Activated CD8-positive, alpha-beta T cell treated with anti-CD3 and anti-CD28 coated beads for 36 hours (primary cell): ENCODE data around the gene NFIA. TPM values are rescaled to one million over a fixed set of nuclear protein-coding genes. Genes with fewer than 3 reads are reported as not detected.

Experiments
- ATAC-seq: fragments of 200-7000 bp; cut with Tn5 transposase; one replicate; pipeline ENCODE4 v1.10.0; 2021; ENCODE audit warnings: mild to moderate bottlenecking, moderate library complexity
- CTCF ChIA-PET: fragments of 350-600 bp; sonication (Branson Sonifier 250); formaldehyde crosslinking; loops from one replicate; lab custom pipeline; 2021; ENCODE audit warnings: antibody characterized with exemption; lab: Charles Lee
- POLR2A ChIA-PET: fragments of 350-600 bp; sonication (Branson Sonifier 250); formaldehyde crosslinking; loops from one replicate; lab custom pipeline; 2021; ENCODE audit warnings: antibody characterized with exemption; lab: Charles Lee
- DNase-seq: peaks from one replicate; pipeline ENCODE4 v3.0.0-alpha.2; 2020
- H3K27ac Mint-ChIP-seq: one replicate; pipeline ENCODE4 v1.8.0; 2021; ENCODE audit warnings: mild to moderate bottlenecking, mixed read lengths
- H3K27me3 Mint-ChIP-seq: one replicate; pipeline ENCODE4 v1.8.0; 2021; ENCODE audit warnings: mixed read lengths
- H3K36me3 Mint-ChIP-seq: one replicate; pipeline ENCODE4 v1.8.0; 2021; ENCODE audit warnings: low read depth, mixed read lengths
- H3K4me1 Mint-ChIP-seq: one replicate; pipeline ENCODE4 v1.8.0; 2021; ENCODE audit warnings: low read depth, mixed read lengths
- H3K4me3 Mint-ChIP-seq: one replicate; pipeline ENCODE4 v1.8.0; 2021; ENCODE audit warnings: mild to moderate bottlenecking, moderate library complexity, mixed read lengths
- H3K9me3 Mint-ChIP-seq: one replicate; pipeline ENCODE4 v1.8.0; 2021; ENCODE audit warnings: mixed read lengths
- intact Hi-C: fragments of 100-400 bp; cut with micrococcal nuclease; formaldehyde crosslinking; loops from one replicate; pipeline ENCODE4 v1.10.0; 2022
- total RNA-seq, 2 experiments: library from RNA; stranded (reverse); gene quantifications; one replicate each; pipeline ENCODE4 v1.2.3, GENCODE V29; 2021
- TF ChIP-seq, protein P1 (sequence below): fragments of 200-600 bp; IDR thresholded peaks from one replicate; pipeline ENCODE4 v1.8.0; 2022; ENCODE audit warnings: antibody characterized with exemption, mild to moderate bottlenecking

NFIA gene
- total RNA-seq, 2 experiments from 2014 or later, result 1.9 to 2.4 TPM

DNA sequence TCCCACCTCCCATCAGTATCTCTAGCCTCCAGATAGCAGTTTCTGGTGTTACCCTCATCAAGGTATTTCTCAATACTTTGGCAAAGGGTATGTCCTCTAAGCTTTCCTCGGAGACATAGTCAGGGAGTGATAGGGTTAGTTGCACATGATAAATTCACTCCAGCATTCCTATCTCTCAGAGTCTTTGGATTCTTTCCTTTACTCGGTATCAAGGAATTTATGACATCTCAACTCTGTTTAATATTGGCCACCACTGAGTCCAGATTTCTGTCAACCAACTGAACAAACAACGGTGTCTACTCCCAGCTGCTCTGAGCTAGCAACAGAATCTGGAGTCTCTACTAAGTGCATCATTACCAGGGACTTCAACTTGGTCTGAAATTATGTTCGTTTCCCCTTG, 409.1 kb downstream of the NFIA start:
- no peaks in the 10 kb centered on the region for H3K27me3 Mint-ChIP-seq
- H3K36me3 Mint-ChIP-seq, result no peaks in the 10 kb centered on the region
- H3K4me3 Mint-ChIP-seq, result no peak overlapping the region
- POLR2A ChIA-PET, result interaction anchor here (0.8 kb wide), 1 partner anchor 11 kb away, joined by 4 read pairs; no protein-coding TSS in a partner anchor
- no peak for DNase-seq
- CTCF ChIA-PET, result interaction anchor here (0.8 kb wide), 1 partner anchor 97 kb away, joined by 3 read pairs; no protein-coding TSS in a partner anchor
- H3K27ac Mint-ChIP-seq, result no peak overlapping the region
- intact Hi-C loops, result no loop called here
- TF ChIP-seq, protein P1, sequence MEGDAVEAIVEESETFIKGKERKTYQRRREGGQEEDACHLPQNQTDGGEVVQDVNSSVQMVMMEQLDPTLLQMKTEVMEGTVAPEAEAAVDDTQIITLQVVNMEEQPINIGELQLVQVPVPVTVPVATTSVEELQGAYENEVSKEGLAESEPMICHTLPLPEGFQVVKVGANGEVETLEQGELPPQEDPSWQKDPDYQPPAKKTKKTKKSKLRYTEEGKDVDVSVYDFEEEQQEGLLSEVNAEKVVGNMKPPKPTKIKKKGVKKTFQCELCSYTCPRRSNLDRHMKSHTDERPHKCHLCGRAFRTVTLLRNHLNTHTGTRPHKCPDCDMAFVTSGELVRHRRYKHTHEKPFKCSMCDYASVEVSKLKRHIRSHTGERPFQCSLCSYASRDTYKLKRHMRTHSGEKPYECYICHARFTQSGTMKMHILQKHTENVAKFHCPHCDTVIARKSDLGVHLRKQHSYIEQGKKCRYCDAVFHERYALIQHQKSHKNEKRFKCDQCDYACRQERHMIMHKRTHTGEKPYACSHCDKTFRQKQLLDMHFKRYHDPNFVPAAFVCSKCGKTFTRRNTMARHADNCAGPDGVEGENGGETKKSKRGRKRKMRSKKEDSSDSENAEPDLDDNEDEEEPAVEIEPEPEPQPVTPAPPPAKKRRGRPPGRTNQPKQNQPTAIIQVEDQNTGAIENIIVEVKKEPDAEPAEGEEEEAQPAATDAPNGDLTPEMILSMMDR, result no peak
- no peaks in the 10 kb centered on the region for H3K9me3 Mint-ChIP-seq
- no peak for ATAC-seq
- no peaks in the 10 kb centered on the region for H3K4me1 Mint-ChIP-seq

DNA sequence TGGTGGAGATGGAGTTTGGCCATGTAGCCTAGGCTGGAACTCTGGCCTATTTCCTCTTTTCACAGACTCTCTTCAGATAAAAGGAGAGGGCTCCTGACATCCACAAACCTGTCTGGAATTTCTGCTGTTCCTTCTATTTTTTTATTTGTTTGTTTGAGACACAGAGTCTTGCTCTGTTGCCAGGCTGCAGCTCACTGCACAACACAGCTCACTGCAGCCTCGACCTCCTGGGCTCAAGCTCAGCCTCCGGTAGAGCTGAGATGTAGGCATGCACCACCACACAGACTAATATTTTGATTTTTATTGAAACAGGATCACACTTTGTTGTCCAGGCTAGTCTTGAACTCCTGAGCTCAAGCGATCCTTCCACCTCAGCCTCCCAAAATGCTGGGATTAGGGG, 411.6 kb downstream of the NFIA start:
- H3K27ac Mint-ChIP-seq, result no peak overlapping the region
- H3K4me3 Mint-ChIP-seq, result no peak overlapping the region
- intact Hi-C loops, result no loop called here

DNA sequence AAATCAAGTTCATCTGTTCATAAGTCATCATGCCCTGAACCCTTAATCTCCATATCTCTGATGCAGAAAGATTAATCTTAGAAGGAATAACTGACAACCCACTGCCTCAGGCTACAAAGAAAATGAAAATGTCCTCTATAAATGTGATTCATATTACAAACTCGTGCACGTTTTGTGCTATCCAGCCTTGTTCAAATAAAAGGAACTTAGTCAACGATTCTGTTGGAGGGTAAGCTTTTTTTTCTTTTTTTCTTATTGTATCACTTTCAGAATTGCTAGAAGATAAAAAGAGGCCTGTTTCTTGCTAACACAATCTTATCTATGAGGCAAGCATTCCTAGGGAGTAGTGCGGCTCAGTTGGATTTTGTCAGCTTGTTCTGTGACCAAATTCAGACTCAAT, 414.1 kb downstream of the NFIA start:
- ChIA-PET POLR2A (interaction anchor here (1.5 kb wide), 1 partner anchor 9 kb away, joined by 4 read pairs; no protein-coding TSS in a partner anchor), CTCF (interaction anchor here (1.2 kb wide), 1 partner anchor 9 kb away, joined by 5 read pairs; no protein-coding TSS in a partner anchor)
- TF ChIP-seq, protein P1, result no peak
- H3K4me1 Mint-ChIP-seq, result no peaks in the 10 kb centered on the region
- H3K27ac Mint-ChIP-seq, result no peak overlapping the region
- no peak overlapping the region for H3K4me3 Mint-ChIP-seq
- DNase-seq, result no peak
- no peak for ATAC-seq
- no peaks in the 10 kb centered on the region for H3K27me3 Mint-ChIP-seq
- H3K36me3 Mint-ChIP-seq, result no peaks in the 10 kb centered on the region
- intact Hi-C loops, result no loop called here
- H3K9me3 Mint-ChIP-seq, result no peaks in the 10 kb centered on the region

More for the DNA sequence above, 411.6 kb downstream of the NFIA start:
- DNase-seq, result no peak
- TF ChIP-seq, protein P1, result no peak
- ATAC-seq, result no peak
- ChIA-PET POLR2A (interaction anchor here (0.6 kb wide), 1 partner anchor 140 kb away, joined by 3 read pairs; no protein-coding TSS in a partner anchor), CTCF (no interaction called here)
- H3K27me3 Mint-ChIP-seq, result no peaks in the 10 kb centered on the region
- no peaks in the 10 kb centered on the region for H3K36me3 Mint-ChIP-seq
- H3K4me1 Mint-ChIP-seq, result no peaks in the 10 kb centered on the region
- H3K9me3 Mint-ChIP-seq, result no peaks in the 10 kb centered on the region

DNA sequence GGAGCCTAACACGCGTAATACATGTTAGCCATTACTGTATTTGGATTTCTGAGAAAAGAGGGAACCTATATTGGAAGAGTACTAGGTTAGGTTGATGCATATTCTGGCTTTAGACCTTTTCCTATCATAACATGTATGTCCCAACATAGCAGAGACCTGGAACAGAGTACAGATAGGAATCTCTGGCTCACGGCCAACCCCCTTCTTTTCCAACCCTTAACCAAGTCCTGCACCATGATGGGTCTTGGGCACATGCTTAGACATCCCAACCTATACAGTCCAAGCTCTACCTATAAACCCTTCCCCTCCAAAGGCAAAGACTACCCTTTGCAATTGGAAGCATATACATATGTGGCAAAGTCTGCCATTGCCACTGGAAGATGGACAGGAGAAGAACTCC, 414.7 kb downstream of the NFIA start:
- ATAC-seq (no peak), DNase-seq (no peak)
- Mint-ChIP-seq H3K27me3 (no peaks in the 10 kb centered on the region), H3K4me3 (no peak overlapping the region), H3K36me3 (no peaks in the 10 kb centered on the region), H3K27ac (no peak overlapping the region), H3K9me3 (no peaks in the 10 kb centered on the region), H3K4me1 (no peaks in the 10 kb centered on the region)
- POLR2A ChIA-PET, result interaction anchor here (1.5 kb wide), 1 partner anchor 9 kb away, joined by 4 read pairs; no protein-coding TSS in a partner anchor
- intact Hi-C loops, result no loop called here
- TF ChIP-seq, protein P1, result no peak
- CTCF ChIA-PET, result no interaction called here

DNA sequence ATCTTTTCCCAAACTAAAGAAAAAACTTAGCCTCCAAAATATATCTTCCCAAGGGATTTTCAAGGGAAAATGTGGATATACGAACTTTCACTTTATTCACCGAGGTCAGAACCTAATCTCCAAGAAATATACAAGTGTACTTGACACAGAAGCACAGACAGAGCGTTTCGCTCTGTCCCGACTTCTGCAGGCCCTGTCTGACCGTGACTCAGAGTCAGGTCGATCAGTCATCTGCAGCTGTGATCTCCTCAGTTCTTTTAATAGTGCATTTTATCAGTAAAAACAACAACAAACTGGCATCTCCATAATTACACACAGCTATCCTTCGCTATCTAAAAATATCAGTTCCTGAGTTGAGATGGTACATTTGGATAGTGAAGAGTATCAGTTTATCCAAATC, 416.0 kb downstream of the NFIA start:
- no peak for DNase-seq
- ChIA-PET CTCF (no interaction called here), POLR2A (no interaction called here)
- Mint-ChIP-seq H3K9me3 (no peaks in the 10 kb centered on the region), H3K4me3 (no peak overlapping the region), H3K36me3 (no peaks in the 10 kb centered on the region), H3K4me1 (no peaks in the 10 kb centered on the region), H3K27ac (no peak overlapping the region), H3K27me3 (no peaks in the 10 kb centered on the region)
- ATAC-seq, result no peak
- intact Hi-C loops, result no loop called here
- TF ChIP-seq, protein P1, result no peak
